ENCODE results near the gene TRABD.
"Not testable (repeated sequence)": the region's sequence is repeated elsewhere in the genome, so short reads cannot be mapped to it uniquely, and the experiment has no call there.

Gene TRABD

DNA sequence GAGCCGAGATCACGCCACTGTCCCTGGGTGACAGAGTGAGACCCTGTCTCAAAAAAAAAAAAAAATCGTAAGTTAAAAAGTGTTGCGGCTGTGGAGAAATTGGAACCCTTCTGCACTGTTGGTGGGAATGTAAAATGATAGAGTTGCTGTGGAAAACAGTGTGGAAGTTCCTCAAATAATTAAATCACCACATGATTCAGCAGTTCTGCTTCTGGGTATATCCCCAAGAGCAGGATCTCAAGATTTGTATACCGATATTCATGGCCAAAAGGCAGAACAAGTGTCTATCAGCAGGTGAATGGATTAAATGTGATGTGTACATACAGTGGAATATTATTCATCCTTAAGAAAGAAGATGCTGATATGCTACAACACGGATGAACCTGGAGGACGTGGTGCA is 18.9 kb downstream of the TRABD start:
- TF ChIP-seq, protein P1, sequence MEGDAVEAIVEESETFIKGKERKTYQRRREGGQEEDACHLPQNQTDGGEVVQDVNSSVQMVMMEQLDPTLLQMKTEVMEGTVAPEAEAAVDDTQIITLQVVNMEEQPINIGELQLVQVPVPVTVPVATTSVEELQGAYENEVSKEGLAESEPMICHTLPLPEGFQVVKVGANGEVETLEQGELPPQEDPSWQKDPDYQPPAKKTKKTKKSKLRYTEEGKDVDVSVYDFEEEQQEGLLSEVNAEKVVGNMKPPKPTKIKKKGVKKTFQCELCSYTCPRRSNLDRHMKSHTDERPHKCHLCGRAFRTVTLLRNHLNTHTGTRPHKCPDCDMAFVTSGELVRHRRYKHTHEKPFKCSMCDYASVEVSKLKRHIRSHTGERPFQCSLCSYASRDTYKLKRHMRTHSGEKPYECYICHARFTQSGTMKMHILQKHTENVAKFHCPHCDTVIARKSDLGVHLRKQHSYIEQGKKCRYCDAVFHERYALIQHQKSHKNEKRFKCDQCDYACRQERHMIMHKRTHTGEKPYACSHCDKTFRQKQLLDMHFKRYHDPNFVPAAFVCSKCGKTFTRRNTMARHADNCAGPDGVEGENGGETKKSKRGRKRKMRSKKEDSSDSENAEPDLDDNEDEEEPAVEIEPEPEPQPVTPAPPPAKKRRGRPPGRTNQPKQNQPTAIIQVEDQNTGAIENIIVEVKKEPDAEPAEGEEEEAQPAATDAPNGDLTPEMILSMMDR (IDR thresholded peaks at IDR 0.05; ENCODE audit: low read depth, low read length), result no peak
- DNase-seq (ENCODE audit: low read depth in 2 of 2), result no peak
- no peak overlapping the region for H3K4me3 ChIP-seq (replicated peaks in 1 of 2; ENCODE audit: low read depth in 2 of 2, low read length in 2 of 2)

DNA sequence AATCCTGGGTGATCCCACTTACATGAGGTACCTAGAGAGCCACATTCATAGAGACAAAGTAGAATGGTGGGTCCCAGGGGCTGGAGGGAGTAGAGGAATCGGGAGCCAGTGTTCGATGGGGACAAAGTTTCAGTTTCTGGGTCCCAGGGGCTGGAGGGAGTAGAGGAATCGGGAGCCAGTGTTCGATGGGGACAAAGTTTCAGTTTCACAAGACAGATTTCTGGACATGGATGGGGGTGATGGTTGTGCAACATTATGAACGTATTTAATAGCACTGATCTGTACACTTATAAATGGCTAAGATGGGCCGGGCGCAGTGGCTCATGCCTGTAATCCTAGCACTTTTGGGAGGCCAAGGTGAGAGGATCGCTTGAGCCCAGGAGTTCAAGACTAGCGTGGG is 19.3 kb downstream of the TRABD start:
- not testable (repeated sequence) for H3K4me3 ChIP-seq (replicated peaks in 1 of 2; ENCODE audit: low read depth in 2 of 2, low read length in 2 of 2); DNase-seq (ENCODE audit: low read depth in 2 of 2)

DNA sequence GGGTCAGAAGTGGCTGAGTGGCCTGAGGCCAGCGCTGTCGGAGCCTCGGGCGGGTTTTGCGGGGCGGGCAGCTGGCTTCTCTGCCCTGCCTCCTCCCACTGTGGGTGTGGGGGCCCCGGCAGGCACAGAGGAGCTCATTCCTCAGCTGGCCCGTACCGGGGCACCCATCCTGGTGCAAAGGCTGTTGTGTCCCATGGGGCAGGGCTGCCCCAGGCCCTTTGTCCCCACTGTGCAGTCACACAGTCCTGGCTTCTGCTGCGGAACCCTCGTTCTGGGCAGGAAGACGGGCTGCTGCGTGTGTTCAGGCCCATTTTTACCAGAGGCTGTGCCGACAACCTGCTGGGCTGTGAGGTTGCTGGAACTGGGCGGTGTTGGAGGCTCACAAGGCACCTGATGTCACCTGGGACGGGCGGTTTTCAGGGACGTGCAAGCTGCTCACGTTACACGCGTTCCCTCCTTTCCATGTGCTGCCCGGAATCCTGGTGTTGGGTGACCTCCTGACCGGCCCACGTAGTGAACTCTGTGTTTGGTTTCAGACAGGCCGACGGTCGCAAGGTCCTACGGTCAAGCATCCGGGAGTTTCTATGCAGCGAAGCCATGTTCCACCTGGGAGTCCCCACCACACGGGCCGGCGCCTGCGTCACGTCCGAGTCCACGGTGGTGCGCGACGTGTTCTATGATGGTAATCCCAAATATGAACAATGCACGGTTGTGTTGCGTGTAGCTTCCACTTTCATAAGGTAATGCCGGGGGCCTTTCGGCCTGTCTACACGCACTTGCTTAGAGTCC is 20.3 kb downstream of the TRABD start:
- DNase-seq (ENCODE audit: low read depth in 2 of 2), result no peak
- TF ChIP-seq, protein P1 (IDR thresholded peaks at IDR 0.05; ENCODE audit: low read depth, low read length), result no peak
- H3K4me3 ChIP-seq (replicated peaks in 1 of 2; ENCODE audit: low read depth in 2 of 2, low read length in 2 of 2), result no peak overlapping the region

DNA sequence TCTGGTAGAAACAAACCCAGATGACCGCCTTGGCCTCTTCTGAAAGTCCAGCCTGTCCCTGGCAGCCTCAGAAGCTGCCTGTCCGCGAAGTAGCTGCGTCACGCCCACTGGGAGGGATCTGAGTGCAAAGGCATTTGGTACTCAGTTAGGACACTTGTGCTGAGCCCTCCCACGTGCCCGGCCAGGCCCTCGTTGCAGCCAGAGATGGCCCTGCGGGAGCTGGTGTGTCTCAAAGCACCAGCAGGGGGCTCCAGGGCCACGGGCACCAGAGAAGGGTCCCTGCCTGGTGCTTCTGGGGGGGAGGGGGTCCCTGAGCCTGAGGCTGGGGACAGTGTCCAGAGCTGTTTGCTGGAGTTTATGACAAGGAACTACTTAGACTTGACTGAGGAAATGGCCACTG is 20.9 kb downstream of the TRABD start:
- TF ChIP-seq, protein P1 (IDR thresholded peaks at IDR 0.05; ENCODE audit: low read depth, low read length), result peak; percentile 57
- H3K4me3 ChIP-seq (replicated peaks in 1 of 2; ENCODE audit: low read depth in 2 of 2, low read length in 2 of 2), result no peak overlapping the region

DNA sequence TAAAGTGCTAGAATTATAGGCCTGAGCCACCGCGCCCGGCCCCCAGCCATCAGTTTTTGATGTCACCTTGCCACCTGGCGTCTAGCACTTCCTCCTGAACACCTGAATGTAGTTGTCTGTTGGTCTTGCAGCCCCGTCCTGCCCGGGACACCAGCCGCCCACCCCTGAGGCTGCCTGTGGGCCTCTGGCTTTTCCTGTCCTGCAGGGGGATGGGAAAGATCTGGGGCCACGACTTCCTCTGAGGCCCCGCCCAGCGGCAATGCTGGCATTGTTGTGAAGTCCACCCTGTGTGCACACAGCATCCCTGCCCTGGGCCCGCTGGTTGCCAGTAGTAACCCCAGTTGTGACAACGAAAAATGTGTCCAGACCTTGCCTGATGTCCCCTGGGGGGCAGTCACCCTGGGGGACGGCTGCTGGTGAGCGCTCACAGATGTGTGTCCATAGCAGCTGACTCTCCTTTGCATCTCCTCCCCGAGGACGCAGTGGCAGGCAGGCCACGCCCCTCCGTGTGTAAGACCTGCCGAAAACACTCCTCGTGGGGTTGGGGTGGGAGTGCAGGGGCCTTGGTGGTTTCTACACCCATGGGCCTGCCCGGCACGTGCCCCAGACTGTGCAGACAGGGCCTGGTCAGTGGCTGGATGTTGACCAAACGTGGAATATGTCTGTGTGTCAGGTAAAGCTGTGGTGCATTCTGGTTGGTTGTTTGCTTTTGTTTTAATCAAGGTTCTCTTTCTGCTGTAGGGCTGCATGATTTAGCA is 21.8 kb downstream of the TRABD start:
- TF ChIP-seq, protein P1 (IDR thresholded peaks at IDR 0.05; ENCODE audit: low read depth, low read length), result no peak
- DNase-seq (ENCODE audit: low read depth in 2 of 2), result no peak

More for the DNA sequence above, 20.9 kb downstream of the TRABD start:
- DNase-seq (ENCODE audit: low read depth in 2 of 2), result peak; percentile 35 to 55

DNA sequence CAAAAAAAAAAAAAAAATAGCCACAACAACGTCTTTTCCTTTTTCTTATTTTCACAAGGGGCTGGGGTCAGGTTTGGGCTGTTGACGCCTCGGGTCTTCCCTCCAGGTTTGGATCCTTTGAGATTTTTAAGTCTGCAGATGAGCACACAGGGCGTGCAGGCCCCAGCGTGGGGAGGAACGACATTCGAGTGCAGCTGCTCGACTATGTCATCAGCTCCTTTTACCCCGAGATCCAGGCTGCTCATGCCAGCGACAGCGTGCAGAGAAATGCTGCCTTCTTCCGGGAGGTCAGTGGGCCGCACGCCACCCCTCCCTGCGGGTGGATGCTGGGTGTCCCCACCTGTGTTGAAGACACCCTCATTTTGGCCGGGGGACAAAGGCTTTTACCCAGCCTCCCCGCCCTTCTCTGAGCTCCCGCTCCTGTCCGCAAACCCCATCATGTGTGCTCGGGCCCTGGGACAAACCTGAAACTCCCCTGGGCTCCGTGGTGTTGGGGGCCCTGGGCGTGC is 22.8 kb downstream of the TRABD start:
- DNase-seq (ENCODE audit: low read depth in 2 of 2), result no peak
- TF ChIP-seq, protein P1 (IDR thresholded peaks at IDR 0.05; ENCODE audit: low read depth, low read length), result no peak
- no peak overlapping the region for H3K4me3 ChIP-seq (replicated peaks in 1 of 2; ENCODE audit: low read depth in 2 of 2, low read length in 2 of 2)

More for the DNA sequence above, 21.8 kb downstream of the TRABD start:
- H3K4me3 ChIP-seq (replicated peaks in 1 of 2; ENCODE audit: low read depth in 2 of 2, low read length in 2 of 2), result no peak overlapping the region

Measured in cardiac fibroblast (primary cell).